ENCODE measurements around the gene FBXL14.

DNA sequence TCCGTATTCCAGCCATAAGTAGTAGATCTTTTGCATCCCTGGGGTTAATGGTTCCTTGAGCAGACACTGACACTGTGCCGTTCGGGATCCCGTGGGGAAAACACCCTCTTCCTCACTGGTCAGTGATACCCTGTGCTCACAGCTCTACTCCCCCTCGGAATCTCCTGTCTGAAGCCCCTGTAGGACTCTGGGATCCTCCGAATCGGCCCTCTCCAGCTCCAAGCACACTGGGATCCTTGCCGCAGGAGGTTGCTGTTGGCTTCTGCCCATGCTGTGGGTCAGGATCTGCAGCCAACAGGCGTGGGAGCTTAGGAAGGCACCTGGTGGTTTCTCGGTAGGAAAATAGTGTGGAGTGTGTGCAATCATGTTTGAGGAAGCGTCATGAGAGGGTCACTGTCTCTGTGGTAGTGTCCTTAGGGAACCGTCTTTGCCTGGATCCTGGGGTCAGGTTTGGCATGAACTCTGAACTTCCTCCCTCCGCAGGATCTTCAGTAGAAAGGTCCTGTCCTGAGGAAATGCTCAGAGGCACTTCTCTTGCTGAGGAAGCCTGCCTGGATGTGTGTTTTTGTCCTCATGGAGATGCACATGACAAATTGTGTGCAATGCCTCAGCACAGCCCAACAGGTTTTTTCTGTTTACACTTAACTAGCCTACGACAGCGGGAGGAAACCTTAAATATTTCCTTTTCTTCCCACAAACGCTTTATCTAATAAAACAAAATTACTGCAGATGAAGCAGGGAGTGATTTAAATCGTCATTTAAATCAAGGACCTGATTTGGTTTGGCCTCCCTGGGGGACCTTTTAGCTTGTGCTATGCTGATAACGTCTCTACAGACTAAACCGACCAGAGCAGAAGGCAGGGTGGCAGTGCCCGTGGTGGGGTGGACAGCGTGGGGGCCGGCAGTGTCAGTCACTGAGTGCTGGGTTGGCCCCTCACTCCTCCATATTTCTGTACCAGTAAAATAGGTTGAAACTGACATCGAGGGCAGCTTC is 18.7 kb downstream of the FBXL14 start:
- TF ChIP-seq POLR2A (IDR thresholded peaks at IDR 0.05; ENCODE audit: low read depth) (no peak), CTCF (IDR thresholded peaks at IDR 0.05) (no peak), EP300 (IDR thresholded peaks at IDR 0.05) (no peak)

Measured in esophagus muscularis mucosa (tissue), 4 donors.